Measurements from ENCODE around the gene PHOSPHO1.

The PHOSPHO1 gene

DNA sequence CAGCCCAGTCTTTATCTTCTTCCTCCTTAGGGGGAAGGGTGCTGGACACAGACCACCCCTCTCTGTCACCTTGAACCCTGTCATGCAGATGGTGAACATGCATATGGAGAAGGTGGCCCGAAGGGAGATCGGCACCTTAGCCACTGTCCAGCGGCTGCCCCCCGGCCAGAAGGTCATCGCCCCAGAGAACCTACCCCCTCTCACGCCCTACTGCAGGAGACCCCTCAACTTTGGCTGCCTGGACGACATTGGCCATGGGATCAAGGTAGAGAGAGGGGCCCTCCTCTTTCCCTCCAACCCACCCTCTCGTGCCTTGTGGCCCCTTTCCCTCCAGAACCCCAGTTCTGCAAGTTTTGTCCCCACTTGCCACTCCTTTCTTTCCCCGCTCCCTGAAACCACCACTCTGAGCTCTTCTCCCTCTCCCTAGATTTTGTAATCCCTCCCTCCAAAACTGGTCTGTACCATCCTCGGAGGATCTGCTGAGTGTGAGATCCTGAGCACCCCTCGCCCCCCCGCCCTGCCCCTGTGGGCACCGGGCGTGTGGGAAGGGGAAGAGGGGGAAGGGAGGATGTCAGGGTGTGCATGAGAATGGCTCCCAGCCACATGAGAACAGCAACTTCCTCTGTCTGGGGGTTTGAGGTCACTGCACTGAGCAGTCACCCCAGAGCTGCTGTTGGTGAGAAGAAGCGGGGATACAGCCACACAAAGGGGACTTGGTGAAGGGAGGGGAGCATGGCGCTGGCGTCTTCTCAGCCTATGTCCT, 12.8 kb downstream of the PHOSPHO1 start:
- peak; percentile 41 to 52 for DNase-seq

GRCh38 chr17:49216953-49217650, 13.5 kb downstream of the PHOSPHO1 start:
- no peak for DNase-seq

DNA sequence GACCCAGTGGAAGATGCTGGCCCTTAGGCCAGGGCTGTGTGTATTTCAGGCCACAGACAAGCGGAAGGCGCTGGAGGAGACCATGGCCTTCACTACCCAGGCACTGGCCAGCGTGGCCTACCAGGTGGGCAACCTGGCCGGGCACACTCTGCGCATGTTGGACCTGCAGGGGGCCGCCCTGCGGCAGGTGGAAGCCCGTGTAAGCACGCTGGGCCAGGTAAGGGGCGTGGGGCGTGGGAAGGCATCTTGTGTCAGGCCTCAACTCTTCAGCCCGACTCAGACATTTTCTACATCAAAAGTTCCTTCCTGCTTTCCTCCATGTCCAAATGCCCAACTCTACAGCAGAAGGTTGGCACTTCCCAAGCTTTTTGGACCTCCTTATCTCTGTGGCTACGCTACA, 14.1 kb downstream of the PHOSPHO1 start:
- no peak for DNase-seq

GRCh38 chr17:49214676-49215360, 15.8 kb downstream of the PHOSPHO1 start:
- no peak for DNase-seq

DNA sequence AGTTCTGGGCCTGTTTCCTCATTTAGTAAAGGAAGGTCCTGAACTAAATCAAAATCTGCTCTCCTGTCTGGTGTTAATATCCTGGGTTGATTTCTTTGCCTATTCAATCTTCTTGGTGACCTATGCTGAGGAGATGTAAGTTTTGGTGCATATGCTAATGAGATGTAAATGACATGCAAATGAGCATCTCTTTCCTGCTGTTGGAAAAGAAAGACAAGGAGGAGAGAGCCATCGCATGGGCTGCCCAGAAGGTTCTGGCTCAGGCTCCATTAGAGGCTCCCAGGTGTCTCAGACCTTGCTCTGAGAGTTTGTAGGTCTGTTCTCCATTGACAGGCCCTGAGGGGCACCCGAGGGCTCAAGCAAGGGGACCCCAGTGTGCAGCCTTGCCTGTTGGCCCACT, 16.7 kb downstream of the PHOSPHO1 start:
- DNase-seq = no peak

DNA sequence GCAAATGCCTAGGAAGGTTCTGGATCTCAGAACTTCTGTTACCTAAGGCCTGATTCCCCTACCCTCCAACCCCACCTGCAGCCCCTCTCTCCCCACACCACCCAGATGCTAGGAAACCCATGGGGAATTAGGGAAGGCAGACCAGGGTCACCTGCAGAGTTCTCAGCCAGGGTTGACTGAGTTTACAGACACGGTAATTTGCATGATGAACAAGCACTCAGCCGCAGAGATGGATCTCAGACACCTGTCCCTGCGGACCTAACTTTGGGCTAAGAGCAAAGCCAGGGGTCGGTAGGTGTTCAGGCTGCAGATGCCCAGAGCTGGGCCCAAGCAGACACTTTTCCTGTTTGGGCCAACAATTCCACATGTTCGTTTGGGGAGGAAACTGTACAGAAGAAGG, 17.2 kb downstream of the PHOSPHO1 start:
- DNase-seq = no peak

DNA sequence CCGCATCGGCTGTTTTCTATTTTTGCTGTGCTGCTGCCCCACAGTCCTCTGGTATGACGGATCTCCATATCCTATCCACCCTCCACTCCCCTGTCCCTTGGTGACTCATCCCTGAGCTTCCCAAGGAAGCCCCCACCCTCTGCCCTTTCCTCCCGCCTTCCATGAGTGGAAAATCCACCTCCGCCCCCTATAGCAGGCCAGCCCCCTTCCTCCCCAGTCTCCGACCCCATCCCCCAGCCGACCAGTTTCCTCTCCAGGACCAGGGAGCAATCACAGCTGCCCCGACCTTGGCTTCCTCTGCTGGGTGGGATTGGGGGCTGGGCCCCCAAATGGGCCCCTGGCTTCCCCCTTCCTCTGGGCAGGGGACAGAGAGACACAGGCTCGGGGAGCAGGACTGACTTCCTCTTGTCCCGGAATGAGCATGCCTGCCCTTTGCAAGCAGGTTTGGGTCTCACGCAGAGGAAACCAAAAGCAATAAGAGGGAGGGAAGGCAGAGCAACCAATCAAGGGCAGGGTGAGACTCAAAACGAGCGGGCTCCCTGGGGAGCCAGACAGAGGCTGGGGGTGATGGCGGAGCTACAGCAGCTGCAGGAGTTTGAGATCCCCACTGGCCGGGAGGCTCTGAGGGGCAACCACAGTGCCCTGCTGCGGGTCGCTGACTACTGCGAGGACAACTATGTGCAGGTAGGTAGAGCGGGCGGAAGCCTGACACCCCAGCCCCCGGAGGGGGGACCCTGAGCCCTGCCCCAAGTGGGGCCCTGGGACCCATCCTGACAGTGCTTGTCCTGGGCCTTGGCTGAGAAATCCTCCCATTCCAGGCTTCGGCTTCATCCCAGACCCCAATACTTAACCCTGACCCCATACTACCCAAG, 20.2 kb downstream of the PHOSPHO1 start, which contains the start of the genes ABI3 and GNGT2:
Gene ABI3 (plus strand): TSS at position 550 of the 872 bp plus-strand sequence. CDS start 18 bp downstream, at position 568.
Gene GNGT2 (minus strand): TSS at position 417 of the 872 bp plus-strand sequence. CDS start 3,152 bp downstream, outside the sequence.
- peak; percentile 70 for DNase-seq

GRCh38 chr17:49209061-49209571, 21.5 kb downstream of the PHOSPHO1 start:
- no peak for DNase-seq

GRCh38 chr17:49204516-49204915, 26.1 kb downstream of the PHOSPHO1 start:
- DNase-seq = no peak

- DNase-seq = no peak
These were observed 26.8 kb downstream of the PHOSPHO1 start for GRCh38 chr17:49203796-49204195.

DNA sequence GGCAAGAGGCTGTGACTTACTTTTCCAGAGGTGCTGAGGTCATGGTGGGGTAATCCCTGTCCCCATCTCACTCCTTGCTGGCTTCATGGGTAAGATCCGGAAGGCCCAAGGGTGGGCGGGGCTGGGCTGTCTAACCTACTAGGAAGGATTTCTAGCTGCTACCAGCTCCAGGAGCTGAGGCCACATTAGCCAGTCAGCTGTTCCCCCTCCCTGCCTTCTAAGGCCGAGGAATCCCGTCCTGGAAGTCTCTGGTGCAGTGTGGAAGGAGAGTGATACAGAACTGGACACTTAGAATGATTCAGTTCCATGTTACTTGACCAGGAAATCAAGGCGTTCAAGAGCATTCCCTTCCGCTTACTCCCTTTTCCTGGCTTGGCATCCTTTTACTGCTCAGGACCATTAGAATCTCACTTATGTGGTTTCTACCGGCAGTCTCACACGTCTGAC, 29.1 kb downstream of the PHOSPHO1 start:
- DNase-seq = no peak

- DNase-seq = no peak
These were observed 30.0 kb downstream of the PHOSPHO1 start for GRCh38 chr17:49200423-49201083.

DNA sequence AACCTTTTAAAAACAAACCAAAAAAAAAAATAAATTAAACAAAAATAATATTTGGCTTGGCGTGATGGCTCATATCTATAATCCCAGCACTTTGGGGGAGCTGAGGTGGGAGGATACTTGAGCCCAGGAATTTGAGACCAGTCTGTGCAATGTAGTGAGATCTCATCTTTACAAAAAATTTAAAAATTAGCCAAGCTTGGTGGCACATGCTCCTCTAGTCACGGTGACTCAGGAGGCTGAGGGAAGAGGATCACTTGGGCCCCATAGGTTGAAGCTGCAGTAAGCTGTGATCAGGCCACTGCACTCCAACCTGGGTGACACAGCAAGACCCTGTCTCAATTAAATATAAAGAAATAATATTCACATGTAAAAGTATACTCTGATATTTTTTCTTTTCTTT, 32.4 kb downstream of the PHOSPHO1 start:
- no peak for DNase-seq

- no peak for DNase-seq
These were observed 33.1 kb downstream of the PHOSPHO1 start for GRCh38 chr17:49197346-49197998.

GRCh38 chr17:49196520-49196919, 34.1 kb downstream of the PHOSPHO1 start:
- no peak for DNase-seq

DNA sequence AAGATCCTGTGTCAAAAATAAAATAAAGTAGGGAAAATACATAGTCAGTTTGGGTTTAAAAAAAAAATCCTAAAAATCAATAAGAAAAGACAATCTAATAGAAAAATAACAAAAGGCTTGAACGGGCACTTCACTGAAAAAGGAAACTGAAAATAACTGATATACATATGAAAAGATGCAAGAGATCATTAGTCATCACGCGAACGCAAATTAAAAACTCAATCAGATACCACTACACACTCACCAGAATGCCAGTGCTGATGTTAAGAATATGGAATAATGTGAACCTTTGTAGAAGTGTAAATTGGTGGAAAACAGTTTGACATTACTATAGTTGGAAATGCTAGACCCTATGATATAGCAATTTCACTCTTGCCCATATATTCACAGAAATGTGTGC, 34.8 kb downstream of the PHOSPHO1 start:
- DNase-seq = no peak

GRCh38 chr17:49194297-49194607, 36.3 kb downstream of the PHOSPHO1 start:
- no peak for DNase-seq

DNA sequence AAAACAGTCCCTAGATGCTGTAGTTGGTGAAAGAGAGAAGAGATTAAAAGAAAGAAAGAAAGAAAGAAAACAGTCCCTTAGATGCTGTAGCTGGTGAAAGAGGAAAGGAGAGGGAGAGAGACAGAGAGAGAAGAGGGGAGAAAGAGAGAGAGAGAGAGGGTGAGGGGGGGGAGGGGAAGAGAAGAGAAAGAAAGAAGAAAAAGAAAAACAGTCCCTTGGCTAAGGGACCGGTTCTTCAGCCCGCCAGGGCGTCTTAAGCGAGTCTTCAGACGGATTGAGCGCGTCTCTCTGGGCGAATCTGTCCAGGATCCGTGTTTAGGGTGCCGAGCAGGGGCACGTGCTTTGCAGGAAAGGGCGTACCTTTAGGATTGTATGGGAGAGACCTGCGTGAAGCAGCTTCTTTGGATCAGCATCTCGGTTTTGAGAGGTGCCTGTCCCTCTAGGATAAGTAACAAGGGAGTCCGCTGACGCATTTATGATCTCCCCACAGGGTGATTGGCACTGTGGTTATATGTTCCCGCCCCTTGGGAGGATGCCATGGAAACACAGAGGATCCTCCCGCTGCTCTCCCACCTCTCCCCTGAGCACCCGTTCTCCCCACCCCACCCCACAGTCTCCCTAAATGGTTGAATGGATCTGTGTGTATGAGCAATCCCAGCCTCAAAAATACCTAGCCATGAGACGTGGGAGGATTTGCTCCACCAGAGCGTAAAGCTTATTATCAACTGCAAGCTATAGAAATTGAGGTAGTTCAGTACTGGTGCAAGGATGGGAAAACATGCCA, 36.9 kb downstream of the PHOSPHO1 start:
- DNase-seq = no peak

GRCh38 chr17:49191917-49192741, 38.5 kb downstream of the PHOSPHO1 start:
- peak; percentile 94 for DNase-seq

Measured in stimulated activated CD4-positive, alpha-beta T cell treated with anti-CD3 and anti-CD28 coated beads, Interleukin-2, amount 100 ng/mL, for 24 hours (primary cell).